IMR-90 (cell line): ENCODE measurements around the gene CCDC200. TPM values are rescaled to one million over a fixed set of nuclear protein-coding genes. Genes with fewer than 3 reads are reported as not detected.
A peak's percentile ranks its signal among the peaks of the same experiment; 100 is the strongest.
"Not testable (repeated sequence)": the region's sequence is repeated elsewhere in the genome, so short reads cannot be mapped to it uniquely, and the experiment has no call there.

Experiments
- ATAC-seq: fragments of 200-7000 bp; cut with Tn5 transposase; 2 replicates; pipeline ENCODE4 v1.9.1; 2020; ENCODE audit warnings: low read depth, mild to moderate bottlenecking, moderate library complexity
- BruUV-seq: library from RNA; stranded (reverse); fragments of 400-500 nt; replicated peaks from 2 replicates; lab custom pipeline; 2021; lab: Mats Ljungman, UMichigan
- CTCF ChIA-PET: fragments of 300-600 bp; formaldehyde crosslinking; extraction: SDS; loops from one replicate; lab custom pipeline; 2021; ENCODE audit warnings: antibody characterized with exemption; lab: Yijun Ruan, JAX
- POLR2A ChIA-PET: fragments of 300-600 bp; sonication (Branson Sonifier 250); formaldehyde crosslinking; loops from one replicate; lab custom pipeline; 2022; ENCODE audit warnings: antibody characterized with exemption; ENCODE audit not compliant: unreplicated experiment; lab: Charles Lee
- DNase-seq: peaks from one replicate; pipeline ENCODE4 v3.0.0; 2013
- H2AFZ ChIP-seq: replicated peaks from 2 replicates; pipeline ENCODE3; 2013; ENCODE audit warnings: low read length, mild to moderate bottlenecking; ENCODE audit not compliant: poor library complexity
- H2AK5ac ChIP-seq: 2 replicates; pipeline ENCODE4 v1.6.1; 2013; ENCODE audit warnings: low read depth, low read length, inconsistent platforms
- H2AK9ac ChIP-seq: replicated peaks from 2 replicates; pipeline ENCODE3; 2013; ENCODE audit warnings: mild to moderate bottlenecking, low read depth, low read length, moderate library complexity; ENCODE audit not compliant: poor library complexity
- H2BK120ac ChIP-seq: 2 replicates; pipeline ENCODE4 v1.6.1; 2013; ENCODE audit warnings: low read depth, low read length, inconsistent platforms
- H2BK15ac ChIP-seq: 3 replicates; pipeline ENCODE4 v1.6.1; 2013; ENCODE audit warnings: low read depth, low read length, inconsistent platforms
- H2BK20ac ChIP-seq: 2 replicates; pipeline ENCODE4 v1.6.1; 2013; ENCODE audit warnings: low read depth, mild to moderate bottlenecking, inconsistent platforms, low read length, moderate library complexity
- H2BK5ac ChIP-seq: 2 replicates; pipeline ENCODE4 v1.6.1; 2013; ENCODE audit warnings: mild to moderate bottlenecking, low read depth, low read length, inconsistent platforms; ENCODE audit not compliant: poor library complexity, severe bottlenecking
- H3K14ac ChIP-seq: replicated peaks from 2 replicates; pipeline ENCODE4 v1.6.1; 2013; ENCODE audit warnings: low read depth, low read length, inconsistent platforms
- H3K18ac ChIP-seq: 2 replicates; pipeline ENCODE4 v1.6.1; 2013; ENCODE audit warnings: low read depth, low read length, control low read depth
- H3K23ac ChIP-seq: 2 replicates; pipeline ENCODE4 v1.6.1; 2013; ENCODE audit warnings: low read depth, low read length, inconsistent platforms
- H3K27ac ChIP-seq: 2 replicates; pipeline ENCODE4 v1.5.1; 2013; ENCODE audit warnings: mild to moderate bottlenecking, control low read depth, low read length; ENCODE audit not compliant: insufficient read depth
- H3K27me3 ChIP-seq: 2 replicates; pipeline ENCODE4 v1.6.1; 2013; ENCODE audit warnings: low read length; ENCODE audit not compliant: control insufficient read depth, insufficient read depth
- H3K36me3 ChIP-seq: 2 replicates; pipeline ENCODE4 v1.6.1; 2013; ENCODE audit warnings: low read length, mixed read lengths; ENCODE audit not compliant: control insufficient read depth, insufficient read depth
- H3K4ac ChIP-seq: 2 replicates; pipeline ENCODE4 v1.6.1; 2013; ENCODE audit warnings: low read depth, low read length, inconsistent platforms
- H3K4me1 ChIP-seq: 2 replicates; pipeline ENCODE4 v1.6.1; 2013; ENCODE audit warnings: low read length, mixed read lengths; ENCODE audit not compliant: control insufficient read depth, insufficient read depth
- H3K4me2 ChIP-seq: 2 replicates; pipeline ENCODE4 v1.6.1; 2013; ENCODE audit warnings: low read depth, mild to moderate bottlenecking, control low read depth, low read length, moderate library complexity
- H3K4me3 ChIP-seq: 2 replicates; pipeline ENCODE4 v1.5.1; 2013; ENCODE audit warnings: low read depth, mild to moderate bottlenecking, control low read depth, low read length, moderate library complexity; ENCODE audit not compliant: insufficient read depth
- H3K56ac ChIP-seq: 2 replicates; pipeline ENCODE4 v1.6.1; 2013; ENCODE audit warnings: low read length, inconsistent platforms; ENCODE audit not compliant: insufficient read depth; ENCODE audit errors: extremely low read depth
- H3K79me1 ChIP-seq, 2 experiments: 2 replicates each; pipeline ENCODE4 v1.6.1; 2013; ENCODE audit warnings: low read length in 2 of 2, inconsistent platforms in 1 of 2, low read depth in 1 of 2
- H3K9ac ChIP-seq: 2 replicates; pipeline ENCODE4 v1.6.1; 2013; ENCODE audit warnings: low read depth, low read length, control low read depth
- H3K9me1 ChIP-seq: 2 replicates; pipeline ENCODE4 v1.6.1; 2013; ENCODE audit warnings: low read length, inconsistent platforms; ENCODE audit not compliant: insufficient read depth
- H3K9me3 ChIP-seq: 2 replicates; pipeline ENCODE4 v1.6.1; 2013; ENCODE audit warnings: low read length; ENCODE audit not compliant: control insufficient read depth, insufficient read depth
- H4K20me1 ChIP-seq: 2 replicates; pipeline ENCODE4 v1.6.1; 2013; ENCODE audit warnings: low read length, inconsistent platforms; ENCODE audit not compliant: insufficient read depth
- H4K5ac ChIP-seq: 2 replicates; pipeline ENCODE4 v1.6.1; 2013; ENCODE audit warnings: mild to moderate bottlenecking, low read depth, low read length, control low read depth
- H4K8ac ChIP-seq, 2 experiments: 2 replicates each; pipeline ENCODE4 v1.6.1; 2013; ENCODE audit warnings: low read depth in 2 of 2, low read length in 2 of 2, control low read depth in 1 of 2, inconsistent platforms in 1 of 2
- H4K91ac ChIP-seq: 2 replicates; pipeline ENCODE4 v1.6.1; 2013; ENCODE audit warnings: low read depth, low read length, inconsistent platforms; ENCODE audit not compliant: insufficient read depth
- WGBS, 2 experiments: methylation state at CpG; one replicate each; pipeline versions ENCODE4 v1.1.5 to v1.1.7; 2013; ENCODE audit warnings: missing lambda C conversion rate in 2 of 2; ENCODE audit not compliant: insufficient read length in 1 of 2; ENCODE audit errors: extremely low coverage in 2 of 2; 5-methylcytosine and 5-hydroxymethylcytosine counted together
- dilution Hi-C: fragments of 300-500 bp; cut with HindIII; formaldehyde crosslinking; loops from one replicate; pipeline ENCODE4 v1.14.3; 2018; ENCODE audit warnings: low sequenced_read_pairs; ENCODE audit not compliant: unreplicated experiment
- in situ Hi-C: fragments of 300-500 bp; cut with MboI; formaldehyde crosslinking; loops from 3 replicates; pipeline ENCODE4 v1.14.3; 2019; ENCODE audit warnings: low sequenced_read_pairs, inconsistent platforms, mixed read lengths
- intact Hi-C: fragments of 100-400 bp; cut with micrococcal nuclease; formaldehyde crosslinking; loops from 2 replicates; pipeline ENCODE4 v1.10.0; 2022
- polyA plus RNA-seq, 3 experiments: library from polyadenylated mRNA; depleted of rRNA; stranded (reverse); fragments of >200 nt; gene quantifications; 2 replicates each; pipeline ENCODE4 v1.2.3, GENCODE V29; 2012; ENCODE audit warnings: low replicate concordance in 1 of 3
- total RNA-seq: library from RNA; depleted of rRNA; stranded (reverse); fragments of >200 nt; gene quantifications from 2 replicates; pipeline ENCODE4 v1.2.3, GENCODE V29; 2012

CCDC200 gene
- total and polyA plus RNA-seq, 2 of the 4 experiments (the other 2 are of a cell fraction) = not detected

DNA sequence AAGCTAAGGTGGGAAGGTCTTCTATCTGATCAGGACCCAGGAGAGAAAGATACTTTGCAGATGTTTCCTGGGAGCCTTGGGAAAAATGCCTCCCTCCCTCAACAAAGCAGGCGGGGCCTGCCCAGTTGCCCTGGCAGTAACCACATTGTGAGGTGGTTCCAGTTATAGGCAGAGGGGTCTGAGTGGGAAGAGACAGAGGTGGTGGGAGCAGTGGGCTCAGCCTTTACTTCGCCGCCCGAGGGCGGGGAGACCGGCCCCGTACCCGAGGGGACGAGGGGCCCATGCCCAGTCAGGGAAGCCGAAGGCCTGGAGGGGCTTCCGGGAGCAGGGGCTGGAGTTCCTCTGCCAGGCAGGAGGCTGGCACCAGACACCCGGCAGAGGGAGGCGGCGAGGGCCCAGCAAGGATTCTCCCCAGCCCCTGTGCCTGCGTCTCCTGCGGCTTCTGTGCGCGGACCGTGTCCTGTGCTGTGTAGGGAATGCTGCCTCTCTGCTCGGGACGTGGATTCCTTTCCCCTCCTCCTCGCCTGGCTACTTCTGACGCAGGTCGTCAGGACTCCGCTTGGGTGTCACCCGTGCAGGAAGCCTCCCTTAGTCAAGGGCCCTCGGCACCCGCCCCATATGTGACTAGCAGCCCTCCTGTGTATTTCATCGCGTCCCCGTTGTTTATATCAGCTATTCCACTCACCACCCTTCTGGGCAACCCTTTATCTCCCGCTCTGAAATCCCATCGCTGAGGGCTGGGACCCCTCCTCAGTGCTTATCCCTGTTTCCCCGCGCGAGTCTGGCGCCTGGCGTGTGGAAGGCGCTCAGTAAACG, 3.0 kb upstream of the CCDC200 start:
- H3K14ac ChIP-seq, H3K9ac ChIP-seq, H4K5ac ChIP-seq, H3K4me3 ChIP-seq, H2BK15ac ChIP-seq, H3K79me1 ChIP-seq, intact Hi-C loops, H3K4ac ChIP-seq, H2BK20ac ChIP-seq, H2AK9ac ChIP-seq, H4K20me1 ChIP-seq, H3K23ac ChIP-seq, H3K27ac ChIP-seq, H4K91ac ChIP-seq, CTCF ChIA-PET, dilution Hi-C loops, DNase-seq, H4K8ac ChIP-seq, H3K4me1 ChIP-seq, H3K4me2 ChIP-seq, H2BK5ac ChIP-seq, H3K18ac ChIP-seq, in situ Hi-C loops, H2AK5ac ChIP-seq, H3K9me3 ChIP-seq, BruUV-seq, H3K27me3 ChIP-seq, H3K56ac ChIP-seq, H2BK120ac ChIP-seq, POLR2A ChIA-PET, H3K9me1 ChIP-seq, H3K36me3 ChIP-seq, H2AFZ ChIP-seq: not testable (repeated sequence)
- peak; percentile 48 for ATAC-seq
- WGBS, 2 experiments = no CpG with 5 or more reads among the region's 40 CpGs
